Kidney epithelial cell (primary cell): ENCODE data around the gene DIPK1A. TPM values are rescaled to one million over a fixed set of nuclear protein-coding genes. Genes with fewer than 3 reads are reported as not detected.
A peak's percentile ranks its signal among the peaks of the same experiment; 100 is the strongest.

ENCODE experiments used
- DNase-seq: peaks from one replicate; pipeline ENCODE4 v3.0.0-alpha.2; 2010; ENCODE audit warnings: low read depth
- H3K27me3 ChIP-seq: 2 replicates; pipeline ENCODE4 v1.6.0; 2011; ENCODE audit warnings: low read length; ENCODE audit not compliant: control insufficient read depth, insufficient read depth
- H3K36me3 ChIP-seq: 2 replicates; pipeline ENCODE4 v1.5.1; 2011; ENCODE audit warnings: low read length; ENCODE audit not compliant: control insufficient read depth, insufficient read depth
- H3K4me3 ChIP-seq: 2 replicates; pipeline ENCODE4 v1.5.1; 2011; ENCODE audit warnings: low read depth, mild to moderate bottlenecking, control low read depth, low read length
- CTCF ChIP-seq: IDR thresholded peaks from 2 replicates; pipeline ENCODE4 v1.5.1; 2011; ENCODE audit warnings: mild to moderate bottlenecking, moderate library complexity, low read length, control low read depth, inconsistent platforms; ENCODE audit not compliant: insufficient read depth, poor library complexity, severe bottlenecking
- total RNA-seq: library from RNA; depleted of rRNA; stranded (reverse); fragments of >200 nt; gene quantifications from 2 replicates; pipeline ENCODE4 v1.2.3, GENCODE V29; 2015

DIPK1A gene
- total RNA-seq, 1 donor from 2014 or later, result 1.8 TPM

GRCh38 chr1:92820551-92820950, 140.7 kb downstream of the DIPK1A start:
- no peaks in the 10 kb centered on the region for H3K27me3 ChIP-seq
- no peak overlapping the region for H3K4me3 ChIP-seq
- no peak for DNase-seq
- no peak for TF ChIP-seq CTCF
- no peaks in the 10 kb centered on the region for H3K36me3 ChIP-seq

- TF ChIP-seq CTCF, result no peak
- no peak for DNase-seq
- Histone ChIP-seq H3K4me3 (no peak overlapping the region), H3K27me3 (no peaks in the 10 kb centered on the region), H3K36me3 (no peaks in the 10 kb centered on the region)
Measured at GRCh38 chr1:92820024-92820423, 141.2 kb downstream of the DIPK1A start.

GRCh38 chr1:92817986-92818764, 143.1 kb downstream of the DIPK1A start:
- Histone ChIP-seq H3K4me3 (no peak overlapping the region), H3K27me3 (no peaks in the 10 kb centered on the region), H3K36me3 (no peaks in the 10 kb centered on the region)
- DNase-seq, result no peak
- TF ChIP-seq CTCF, result peak; percentile 67

- Histone ChIP-seq H3K27me3 (no peaks in the 10 kb centered on the region), H3K36me3 (no peaks in the 10 kb centered on the region), H3K4me3 (no peak overlapping the region)
- no peak for DNase-seq
- TF ChIP-seq CTCF, result no peak
Measured at GRCh38 chr1:92817137-92817697, 144.0 kb downstream of the DIPK1A start.

GRCh38 chr1:92816732-92817131, 144.5 kb downstream of the DIPK1A start:
- no peak for TF ChIP-seq CTCF
- H3K36me3 ChIP-seq, result no peaks in the 10 kb centered on the region
- no peak for DNase-seq
- no peaks in the 10 kb centered on the region for H3K27me3 ChIP-seq
- no peak overlapping the region for H3K4me3 ChIP-seq
